ENCODE measurements around the gene EYA2. TPM values are rescaled to one million over a fixed set of nuclear protein-coding genes. Genes with fewer than 3 reads are reported as not detected.

Gene EYA2
- total RNA-seq, 1 donor from 2014 or later: 15.3 TPM

GRCh38 chr20:47066484-47067270 is 172.0 kb downstream of the EYA2 start:
- no peak for DNase-seq (ENCODE audit: low spot score)

DNA sequence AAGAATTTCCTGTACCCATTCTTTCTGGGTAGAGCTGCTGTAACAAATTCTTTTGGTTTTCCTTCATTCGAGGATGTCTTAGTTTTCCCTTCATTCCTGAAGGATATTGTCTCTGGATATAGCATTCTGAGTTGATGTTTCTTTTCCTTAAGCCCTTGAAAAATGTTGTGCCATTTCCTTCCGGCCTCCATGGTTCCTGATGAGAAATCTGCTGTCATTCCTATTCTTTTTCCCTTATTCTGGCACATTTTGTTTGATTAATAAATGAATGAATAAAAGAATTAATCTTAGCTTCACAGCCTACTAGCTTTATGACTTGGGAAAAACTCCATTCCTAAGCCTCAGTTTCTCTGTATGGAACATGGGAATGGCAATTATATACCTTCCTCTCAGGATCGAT is 173.1 kb downstream of the EYA2 start:
- DNase-seq (ENCODE audit: low spot score): no peak

- DNase-seq (ENCODE audit: low spot score): no peak
These were observed 175.5 kb downstream of the EYA2 start for GRCh38 chr20:47070176-47070575.

- no peak for DNase-seq (ENCODE audit: low spot score)
These were observed 177.1 kb downstream of the EYA2 start for GRCh38 chr20:47071646-47072185.

- DNase-seq (ENCODE audit: low spot score): no peak
These were observed 179.3 kb downstream of the EYA2 start for GRCh38 chr20:47073766-47074475.

- no peak for DNase-seq (ENCODE audit: low spot score)
These were observed 180.6 kb downstream of the EYA2 start for GRCh38 chr20:47075263-47075662.

DNA sequence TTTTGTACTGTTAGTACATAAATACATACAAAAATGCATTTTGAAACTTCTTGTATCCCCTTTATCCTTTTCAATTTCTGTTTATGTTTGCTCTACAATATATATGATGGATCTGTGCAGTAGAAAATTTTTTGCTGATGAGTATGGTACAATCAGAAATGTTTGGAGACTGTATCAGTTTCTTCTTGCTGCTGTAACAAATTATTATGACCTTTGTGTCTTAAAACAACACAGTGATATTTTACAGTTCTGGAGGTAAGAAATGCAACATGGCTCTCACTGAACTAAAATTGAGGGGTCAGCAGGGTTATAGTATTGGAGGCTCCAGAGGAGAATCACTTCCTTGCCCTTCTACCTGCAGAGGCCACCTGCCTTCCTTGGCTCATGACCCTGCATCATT is 184.4 kb downstream of the EYA2 start:
- DNase-seq (ENCODE audit: low spot score): no peak

DNA sequence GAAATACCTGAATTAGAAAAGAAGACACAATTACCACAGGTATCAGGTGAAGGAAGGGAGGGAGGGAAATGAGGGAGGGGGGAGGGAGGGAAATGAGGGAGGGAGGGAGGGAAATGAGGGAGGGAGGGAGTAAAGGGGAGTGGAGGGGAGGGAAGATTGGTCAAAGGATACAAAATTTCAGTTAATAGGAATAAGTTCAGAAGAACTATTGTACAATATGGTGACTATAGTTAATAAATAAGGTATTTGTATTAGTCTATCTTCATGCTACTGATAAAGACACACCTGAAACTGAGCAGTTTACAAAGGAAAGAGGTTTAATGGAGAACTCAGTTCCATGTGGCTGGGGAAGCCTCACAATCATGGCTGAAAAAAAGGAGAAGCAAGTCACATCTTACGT is 185.7 kb downstream of the EYA2 start:
- no peak for DNase-seq (ENCODE audit: low spot score)

DNA sequence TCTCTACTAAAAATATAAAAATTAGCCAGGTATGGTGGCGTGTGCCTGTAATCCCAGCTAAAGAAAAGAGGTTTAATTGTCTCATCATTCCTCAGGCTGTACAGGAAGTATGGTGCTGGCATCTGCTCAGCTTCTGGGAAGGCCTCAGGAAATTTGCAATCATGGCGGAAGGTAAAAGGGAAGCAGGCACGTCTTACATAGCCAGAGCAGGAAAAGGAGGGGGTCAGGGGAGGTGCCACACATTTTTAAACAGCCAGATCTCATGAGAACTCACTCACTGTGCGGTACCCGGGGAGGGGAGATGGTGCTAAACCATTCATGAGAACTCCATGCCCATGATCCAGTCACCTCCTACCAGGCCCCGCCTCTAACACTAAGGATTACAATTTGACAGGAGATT is 191.7 kb downstream of the EYA2 start:
- no peak for DNase-seq (ENCODE audit: low spot score)

GRCh38 chr20:47088335-47088734 is 193.7 kb downstream of the EYA2 start:
- no peak for DNase-seq (ENCODE audit: low spot score)

DNA sequence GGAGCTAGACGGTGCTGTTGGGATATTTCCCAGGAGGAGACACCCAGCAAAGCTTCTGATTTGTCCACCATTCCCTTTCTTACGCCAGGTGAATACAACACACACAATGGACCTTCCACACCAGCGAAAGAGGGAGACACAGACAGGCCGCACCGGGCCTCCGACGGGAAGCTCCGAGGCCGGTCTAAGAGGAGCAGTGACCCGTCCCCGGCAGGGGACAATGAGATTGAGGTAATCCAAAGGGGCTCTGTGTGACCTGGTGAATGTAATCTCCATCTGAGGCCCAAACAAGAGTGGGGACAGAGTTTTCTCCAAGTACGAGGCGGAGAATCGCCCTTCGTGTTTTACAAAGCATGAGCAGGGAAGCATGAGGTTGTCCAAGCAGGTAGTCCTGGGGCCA is 194.5 kb downstream of the EYA2 start:
- DNase-seq (ENCODE audit: low spot score): no peak

DNA sequence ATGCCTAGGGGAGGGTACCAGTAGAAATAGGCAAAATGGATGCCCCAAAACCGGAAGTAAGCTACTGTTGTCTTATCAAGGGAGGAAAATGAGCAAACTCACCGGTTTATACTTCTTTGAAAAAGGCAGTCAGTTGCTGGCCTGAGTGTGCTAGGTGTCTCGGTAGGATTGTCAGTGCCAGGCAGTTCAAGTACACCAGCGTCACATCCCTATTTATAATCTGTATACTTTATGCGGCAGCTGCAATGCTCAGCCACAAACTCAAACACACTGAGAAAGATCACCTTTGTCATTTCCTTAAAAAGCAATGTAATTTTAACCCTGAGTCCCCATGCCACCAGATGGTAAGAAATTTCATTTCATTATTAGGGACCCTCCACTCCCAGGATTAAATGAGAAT is 196.2 kb downstream of the EYA2 start:
- no peak for DNase-seq (ENCODE audit: low spot score)

- DNase-seq (ENCODE audit: low spot score): no peak
These were observed 198.8 kb downstream of the EYA2 start for GRCh38 chr20:47093320-47093966.

DNA sequence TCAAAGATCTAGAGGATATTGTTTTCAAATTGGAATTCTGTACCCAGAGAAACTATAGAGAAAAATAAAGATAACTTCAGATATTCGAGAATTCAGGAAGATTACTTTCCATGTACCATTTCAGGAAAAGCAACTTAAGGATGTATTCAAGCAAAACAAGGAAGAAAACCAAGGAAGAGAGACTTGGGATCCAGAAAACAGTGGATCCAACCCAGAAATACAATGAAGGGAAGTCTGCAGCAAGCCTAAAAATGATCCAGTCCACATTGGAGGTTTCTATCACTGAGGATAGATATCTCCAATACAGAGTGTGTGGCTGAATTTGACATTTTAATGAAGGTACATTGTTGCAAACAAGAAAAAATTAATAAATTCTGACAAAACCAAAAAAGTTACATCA is 201.0 kb downstream of the EYA2 start:
- no peak for DNase-seq (ENCODE audit: low spot score)

GRCh38 chr20:47097691-47098622 is 203.3 kb downstream of the EYA2 start:
- DNase-seq (ENCODE audit: low spot score): no peak

DNA sequence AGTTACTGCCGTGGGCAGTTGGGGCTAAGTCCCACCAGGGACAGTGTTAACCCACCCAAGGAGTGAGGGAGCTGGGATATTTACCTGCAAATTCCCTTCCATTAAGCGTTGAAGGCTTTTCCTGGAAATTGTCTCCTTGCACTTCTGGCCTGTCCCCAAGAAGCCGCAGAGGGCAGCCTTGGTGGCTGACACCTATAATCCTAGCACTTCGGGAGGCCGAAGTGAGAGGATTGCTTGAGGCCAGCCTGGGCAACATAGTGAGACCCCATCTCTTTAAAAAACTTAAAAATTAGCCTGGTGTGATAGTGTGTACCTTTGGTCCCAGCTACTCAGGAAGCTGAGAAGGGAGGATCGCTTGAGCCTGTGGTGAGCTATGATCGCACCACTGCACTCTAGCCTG is 204.4 kb downstream of the EYA2 start:
- no peak for DNase-seq (ENCODE audit: low spot score)

GRCh38 chr20:47099825-47100441 is 205.3 kb downstream of the EYA2 start:
- DNase-seq (ENCODE audit: low spot score): no peak

DNA sequence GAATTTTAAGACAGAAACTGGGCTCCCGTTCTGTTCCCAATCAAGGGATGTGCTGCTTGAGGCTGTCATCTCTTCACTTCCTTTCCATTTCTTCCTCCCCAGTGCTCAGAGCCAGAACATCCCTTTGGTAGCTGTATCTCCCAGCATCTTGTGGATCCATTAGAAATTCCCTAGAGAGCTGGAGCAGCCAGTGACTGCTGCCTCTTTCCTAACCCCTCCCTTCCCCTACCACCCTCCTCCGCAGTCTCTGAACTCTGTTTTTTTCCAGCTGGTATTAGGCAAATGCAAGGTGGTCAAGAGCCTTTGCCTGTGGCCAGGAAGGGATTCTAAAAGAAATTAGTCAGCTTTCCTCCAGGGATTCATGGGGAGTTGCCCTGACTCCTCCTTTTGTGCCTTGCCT is 208.0 kb downstream of the EYA2 start:
- DNase-seq (ENCODE audit: low spot score): no peak

GRCh38 chr20:47106786-47107185 is 212.1 kb downstream of the EYA2 start:
- DNase-seq (ENCODE audit: low spot score): no peak

- no peak for DNase-seq (ENCODE audit: low spot score)
These were observed 214.4 kb downstream of the EYA2 start for GRCh38 chr20:47108994-47109393.

DNA sequence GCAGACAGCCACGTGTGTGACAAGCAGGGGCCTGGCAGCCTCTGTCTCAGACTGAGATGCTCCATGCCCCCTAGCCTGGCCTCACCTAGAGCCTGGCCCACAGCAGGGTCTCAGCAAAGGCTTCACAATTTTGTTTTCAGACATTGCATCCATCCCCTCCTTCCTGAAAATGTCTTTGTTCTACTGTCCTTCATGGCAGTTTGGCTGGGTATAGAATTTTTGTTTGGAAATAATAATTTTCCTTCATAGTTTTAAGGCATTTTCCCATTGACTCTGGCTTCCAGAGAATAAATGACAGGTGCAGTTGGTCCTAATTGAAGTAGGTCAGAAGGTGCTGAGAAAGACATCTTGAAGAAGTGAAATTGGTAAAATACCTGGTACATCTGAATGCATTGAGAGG is 216.2 kb downstream of the EYA2 start:
- DNase-seq (ENCODE audit: low spot score): no peak
